HEK293T (cell line): Measurements from ENCODE around the gene GSTM2.

ENCODE experiments used
- CTCF ChIA-PET: fragments of 350-600 bp; formaldehyde crosslinking; extraction: SDS; loops from one replicate; lab custom pipeline; 2021; ENCODE audit warnings: antibody characterized with exemption, inconsistent platforms; lab: Yijun Ruan, JAX
- POLR2A ChIA-PET: fragments of 350-600 bp; formaldehyde crosslinking; extraction: SDS; loops from one replicate; lab custom pipeline; 2020; ENCODE audit warnings: antibody characterized with exemption, inconsistent platforms; lab: Yijun Ruan, JAX
- DNase-seq: peaks from one replicate; pipeline ENCODE4 v3.0.0; 2012; ENCODE audit warnings: mixed read lengths; ENCODE audit errors: extremely low spot score
- ARNT ChIP-seq: fragments of 450-650 bp; IDR thresholded peaks from 2 replicates; pipeline ENCODE4 v1.6.1; 2017; ENCODE audit warnings: mild to moderate bottlenecking
- BHLHE40 ChIP-seq: fragments of 450-650 bp; IDR thresholded peaks from 2 replicates; pipeline ENCODE4 v1.6.1; 2016; ENCODE audit warnings: mild to moderate bottlenecking, moderate library complexity, borderline replicate concordance
- CTBP1 ChIP-seq: fragments of 450-650 bp; IDR thresholded peaks from 2 replicates; pipeline ENCODE4 v1.6.1; 2016; ENCODE audit warnings: borderline replicate concordance
- ELF4 ChIP-seq: fragments of 450-650 bp; IDR thresholded peaks from 2 replicates; pipeline ENCODE4 v1.6.1; 2017; ENCODE audit warnings: antibody characterized with exemption
- FOXA1 ChIP-seq: fragments of 450-650 bp; IDR thresholded peaks from 2 replicates; pipeline ENCODE4 v1.6.1; 2016; ENCODE audit warnings: mild to moderate bottlenecking
- FOXK2 ChIP-seq: fragments of 450-650 bp; IDR thresholded peaks from 2 replicates; pipeline ENCODE4 v1.6.1; 2016; ENCODE audit warnings: mild to moderate bottlenecking
- FOXM1 ChIP-seq: fragments of 450-650 bp; IDR thresholded peaks from 2 replicates; pipeline ENCODE4 v1.6.1; 2017; ENCODE audit warnings: mild to moderate bottlenecking, borderline replicate concordance
- HDGF ChIP-seq: fragments of 450-650 bp; IDR thresholded peaks from 2 replicates; pipeline ENCODE4 v1.6.1; 2017; ENCODE audit warnings: antibody characterized with exemption, borderline replicate concordance
- L3MBTL2 ChIP-seq: fragments of 450-650 bp; conservative IDR thresholded peaks from 2 replicates; pipeline ENCODE4 v1.6.1; 2016; ENCODE audit warnings: mild to moderate bottlenecking
- LEF1 ChIP-seq: fragments of 450-650 bp; IDR thresholded peaks from 2 replicates; pipeline ENCODE4 v1.6.1; 2017; ENCODE audit warnings: mild to moderate bottlenecking, borderline replicate concordance
- NFRKB ChIP-seq: fragments of 450-650 bp; IDR thresholded peaks from 2 replicates; pipeline ENCODE4 v1.6.1; 2016; ENCODE audit warnings: mild to moderate bottlenecking, moderate library complexity
- SP1 ChIP-seq: fragments of 450-650 bp; IDR thresholded peaks from 2 replicates; pipeline ENCODE4 v1.6.1; 2017
- SUZ12 ChIP-seq: fragments of 450-650 bp; IDR thresholded peaks from 2 replicates; pipeline ENCODE4 v1.6.1; 2016; ENCODE audit warnings: mild to moderate bottlenecking
- TARDBP ChIP-seq: fragments of 450-650 bp; IDR thresholded peaks from 2 replicates; pipeline ENCODE4 v1.6.1; 2016
- ZNF384 ChIP-seq: fragments of 450-650 bp; IDR thresholded peaks from 2 replicates; pipeline ENCODE4 v1.6.1; 2016
- TF ChIP-seq, protein P1 (sequence below): fragments of 450-650 bp; IDR thresholded peaks from 2 replicates; pipeline ENCODE4 v1.6.1; 2016

GSTM2 gene

DNA sequence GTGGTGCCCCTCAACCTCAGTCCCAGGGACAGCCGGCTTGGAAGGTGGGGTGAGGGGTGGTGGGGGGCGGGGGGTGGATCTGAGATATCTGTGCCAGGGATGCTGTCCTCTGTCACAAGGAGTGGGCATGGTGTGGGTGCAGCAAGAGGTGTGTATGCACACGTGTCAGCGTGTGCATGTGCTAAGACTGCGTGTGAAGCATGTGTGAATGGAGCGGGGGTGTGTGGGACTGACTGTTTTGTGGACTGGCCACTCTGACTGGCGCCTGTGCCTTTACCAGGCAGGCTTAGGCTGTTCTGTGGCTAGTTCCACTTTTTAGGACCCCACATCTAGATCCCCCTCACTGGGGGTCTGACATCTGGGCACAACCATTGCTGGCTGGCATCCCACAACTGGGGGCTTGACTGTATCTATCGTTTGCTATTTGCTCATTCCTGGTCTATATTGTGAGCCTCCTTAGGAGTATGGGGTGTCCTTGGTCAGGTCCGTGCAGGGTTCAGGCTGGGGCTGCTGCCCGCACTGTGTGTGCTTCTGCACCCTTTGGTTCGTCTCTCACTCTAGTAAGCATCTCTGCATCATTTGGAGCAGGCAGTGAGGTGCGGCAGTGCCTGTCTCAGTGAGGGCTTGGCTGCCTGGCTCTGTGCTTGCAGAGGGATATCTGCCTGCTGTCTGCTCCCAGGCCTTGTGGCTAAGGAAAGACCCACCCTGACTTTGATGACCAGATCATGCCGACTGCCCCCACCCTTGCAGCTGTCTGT, 46.3 kb upstream of the GSTM2 start:
- CTCF ChIA-PET, result no interaction called here
- POLR2A ChIA-PET, result no interaction called here
- TF ChIP-seq ARNT (no peak), FOXM1 (no peak), HDGF (no peak), NFRKB (no peak), ZNF384 (no peak), SP1 (no peak), L3MBTL2 (no peak), CTBP1 (no peak), FOXA1 (no peak)
- no peak for DNase-seq

DNA sequence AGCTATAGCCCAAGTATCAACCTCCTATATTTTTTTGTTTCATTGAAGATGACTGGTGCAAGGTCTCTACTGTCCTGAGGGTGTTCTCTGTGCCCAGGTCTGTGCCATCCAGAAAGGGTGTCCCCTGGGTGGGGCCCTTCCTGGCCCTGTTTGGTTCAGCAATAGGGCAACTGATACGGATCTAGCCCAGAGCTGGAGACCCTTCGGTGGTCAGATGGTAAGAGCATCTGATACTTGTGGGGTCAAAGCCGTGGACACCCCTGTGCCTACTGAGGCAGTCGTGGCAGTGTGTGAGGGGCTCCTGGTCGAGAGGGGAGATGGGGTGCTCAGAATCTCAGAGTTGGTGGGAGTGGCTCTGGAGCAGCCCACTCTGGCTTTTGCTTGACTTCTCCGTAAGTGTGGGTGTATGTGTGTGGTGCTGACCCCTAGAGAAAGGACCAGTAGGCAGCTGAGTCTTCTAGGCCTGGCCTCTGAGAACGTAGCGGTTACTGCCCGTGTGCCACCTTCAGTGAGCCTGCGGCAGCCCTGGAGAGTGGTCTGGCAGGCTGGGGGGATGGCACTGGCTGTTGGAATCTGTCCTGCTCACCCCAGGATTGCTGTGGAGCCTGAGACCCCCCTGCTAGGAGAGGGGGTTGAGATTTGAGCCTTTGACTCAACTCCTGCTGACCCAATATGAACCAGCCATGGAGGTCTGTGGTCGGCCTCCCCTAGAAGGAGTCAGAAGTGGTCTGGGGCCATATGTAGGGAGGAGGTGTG, 45.5 kb upstream of the GSTM2 start:
- no peak for DNase-seq
- CTCF ChIA-PET, result no interaction called here
- POLR2A ChIA-PET, result interaction anchor here (0.6 to 2.0 kb wide), 2 partner anchors 74 kb away, joined by 3 to 11 read pairs; partner anchors contain the start of gene GNAI3
- TF ChIP-seq TARDBP (no peak), FOXK2 (no peak), HDGF (no peak)

DNA sequence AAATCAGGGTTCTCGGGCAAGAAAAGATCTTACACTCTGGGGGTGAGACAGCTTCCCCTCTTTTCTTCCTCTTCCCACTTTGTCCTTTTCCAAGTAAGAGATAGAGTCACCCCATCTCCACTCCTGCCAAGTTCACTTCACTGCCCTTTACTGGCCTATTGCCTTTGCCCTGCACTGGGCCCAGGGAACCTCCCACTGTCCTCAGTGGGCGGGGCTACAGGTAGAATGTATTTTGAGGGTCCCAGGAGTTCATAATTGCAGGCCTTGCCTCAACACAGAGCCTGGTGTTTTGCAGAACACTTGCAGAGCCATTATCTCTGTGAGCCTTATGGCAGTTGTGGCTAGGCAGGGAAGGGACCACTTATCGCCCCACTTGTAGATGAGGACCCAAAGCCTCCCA, 45.0 kb upstream of the GSTM2 start:
- CTCF ChIA-PET, result interaction anchor here (1.5 kb wide), 1 partner anchor 17 kb away, joined by 5 read pairs; no protein-coding TSS in a partner anchor

DNA sequence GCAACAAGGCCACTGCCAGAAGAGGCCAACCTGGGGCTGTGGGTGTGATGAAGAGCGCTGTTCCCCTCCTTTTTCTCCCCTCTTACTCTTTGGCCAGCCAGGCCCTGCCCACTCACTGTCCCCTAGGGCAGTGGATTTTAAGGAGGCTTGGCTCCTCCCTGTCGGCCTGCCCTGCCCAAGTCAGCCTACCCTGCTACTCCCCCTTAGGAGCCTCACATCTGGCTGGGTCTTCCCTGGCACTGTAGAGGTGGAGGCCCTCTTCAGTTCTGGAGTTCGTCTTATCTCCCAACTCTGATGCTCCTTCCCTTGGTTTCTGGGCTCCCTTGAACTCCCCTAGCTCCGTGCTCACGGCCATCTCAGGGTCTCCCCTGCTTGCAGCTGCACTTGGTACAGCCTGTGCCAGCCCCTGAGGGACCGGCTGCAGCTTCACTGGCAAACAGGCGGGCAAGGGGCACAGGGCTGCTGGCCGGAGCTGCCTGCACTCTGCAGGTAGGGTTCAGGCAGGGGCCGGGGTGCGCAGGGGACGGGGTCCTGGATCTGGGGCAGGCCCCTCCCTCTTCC, 44.2 kb upstream of the GSTM2 start:
- CTCF ChIA-PET, result interaction anchor here (1.5 kb wide), 1 partner anchor 16 kb away, joined by 5 read pairs; no protein-coding TSS in a partner anchor
- TF ChIP-seq FOXK2 (no peak), ZNF384 (no peak)
- no peak for DNase-seq
- POLR2A ChIA-PET, result interaction anchor here (2.0 kb wide), 1 partner anchor 75 kb away, joined by 11 read pairs; the partner anchor contains the start of gene GNAI3

More for the DNA sequence above, 45.0 kb upstream of the GSTM2 start:
- TF ChIP-seq NFRKB (no peak), ARNT (no peak), ZNF384 (no peak)
- TF ChIP-seq, protein P1, sequence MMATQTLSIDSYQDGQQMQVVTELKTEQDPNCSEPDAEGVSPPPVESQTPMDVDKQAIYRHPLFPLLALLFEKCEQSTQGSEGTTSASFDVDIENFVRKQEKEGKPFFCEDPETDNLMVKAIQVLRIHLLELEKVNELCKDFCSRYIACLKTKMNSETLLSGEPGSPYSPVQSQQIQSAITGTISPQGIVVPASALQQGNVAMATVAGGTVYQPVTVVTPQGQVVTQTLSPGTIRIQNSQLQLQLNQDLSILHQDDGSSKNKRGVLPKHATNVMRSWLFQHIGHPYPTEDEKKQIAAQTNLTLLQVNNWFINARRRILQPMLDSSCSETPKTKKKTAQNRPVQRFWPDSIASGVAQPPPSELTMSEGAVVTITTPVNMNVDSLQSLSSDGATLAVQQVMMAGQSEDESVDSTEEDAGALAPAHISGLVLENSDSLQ, result no peak
- DNase-seq, result no peak
- POLR2A ChIA-PET, result interaction anchor here (2.0 kb wide), 1 partner anchor 75 kb away, joined by 11 read pairs; the partner anchor contains the start of gene GNAI3

DNA sequence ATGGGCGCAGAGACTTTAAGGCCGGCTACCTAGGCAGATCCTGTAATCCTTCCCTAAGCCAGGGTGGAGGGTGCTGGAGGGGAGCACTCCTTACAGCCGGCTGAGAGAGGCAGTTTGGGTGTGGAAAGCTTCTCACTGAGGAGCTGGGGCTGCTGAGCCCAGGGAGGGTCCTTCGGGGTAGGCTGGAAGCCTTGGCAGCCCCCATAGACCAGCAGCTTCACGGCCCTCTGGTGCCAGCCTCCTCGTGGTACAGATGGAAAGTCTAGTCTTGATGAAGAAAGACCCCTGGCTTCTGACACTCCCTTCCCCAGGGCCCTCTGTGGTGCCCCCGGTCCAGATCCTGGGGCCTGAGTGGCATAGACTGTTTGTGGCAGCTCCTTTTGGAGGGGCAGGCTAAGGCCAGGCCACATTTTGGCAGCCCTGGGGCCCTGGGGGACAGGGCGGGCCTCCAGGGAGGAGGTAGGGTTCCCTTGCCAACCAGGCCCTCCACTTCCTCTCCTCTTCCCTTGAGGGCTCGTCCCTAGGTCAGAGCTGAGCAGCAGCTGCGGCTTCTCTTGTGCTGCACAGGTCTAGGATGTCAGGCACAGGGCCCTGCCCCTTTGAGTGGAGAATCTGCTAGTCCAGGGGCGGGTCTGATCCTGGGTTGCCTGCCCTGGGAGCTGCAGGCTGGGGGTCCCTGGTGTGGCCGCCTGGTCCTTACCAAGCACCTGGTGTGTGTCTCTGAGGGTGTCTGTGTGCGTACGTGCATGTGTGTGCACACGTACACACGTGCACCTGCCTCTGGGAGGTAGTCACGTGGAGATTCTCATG, 43.5 kb upstream of the GSTM2 start:
- ChIA-PET POLR2A (interaction anchor here (2.0 kb wide), 1 partner anchor 76 kb away, joined by 11 read pairs; the partner anchor contains the start of gene GNAI3), CTCF (interaction anchor here (1.5 kb wide), 1 partner anchor 16 kb away, joined by 5 read pairs; no protein-coding TSS in a partner anchor)
- TF ChIP-seq L3MBTL2, result no peak
- TF ChIP-seq SUZ12, result no peak
- no peak for TF ChIP-seq TARDBP
- TF ChIP-seq FOXK2, result no peak
- no peak for TF ChIP-seq SP1
- TF ChIP-seq FOXM1, result no peak
- no peak for TF ChIP-seq ZNF384
- no peak for TF ChIP-seq NFRKB
- no peak for TF ChIP-seq BHLHE40
- TF ChIP-seq, protein P1, result no peak
- no peak for TF ChIP-seq LEF1
- no peak for TF ChIP-seq FOXA1
- TF ChIP-seq CTBP1, result no peak
- TF ChIP-seq HDGF, result no peak
- TF ChIP-seq ELF4, result no peak
- TF ChIP-seq ARNT, result no peak
- DNase-seq, result no peak

DNA sequence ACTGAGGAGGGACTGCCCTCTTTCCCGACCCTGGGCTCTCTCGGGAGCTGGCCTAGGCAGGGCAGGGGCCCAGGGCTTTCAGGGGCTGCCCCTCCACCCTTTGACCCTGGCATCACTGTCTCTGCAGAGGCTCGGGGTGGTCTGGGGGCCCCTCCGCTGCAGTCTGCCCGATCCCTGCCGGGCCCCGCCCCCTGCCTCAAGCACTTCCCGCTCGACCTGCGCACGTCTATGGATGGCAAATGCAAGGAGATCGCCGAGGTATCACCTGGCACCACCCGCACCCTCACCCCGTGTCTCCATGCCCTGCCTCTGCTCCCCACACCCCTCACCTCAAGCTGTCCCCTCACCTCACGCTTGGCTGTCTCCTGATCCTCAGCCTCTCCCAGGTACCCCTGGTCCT, 42.7 kb upstream of the GSTM2 start:
- DNase-seq, result no peak
- ChIA-PET CTCF (interaction anchor here (0.7 to 1.1 kb wide), 2 partner anchors 13 to 79 kb away, joined by 3 to 4 read pairs; no protein-coding TSS in a partner anchor), POLR2A (interaction anchor here (0.6 kb wide), 1 partner anchor 175 kb away, joined by 3 read pairs; no protein-coding TSS in a partner anchor)
- TF ChIP-seq TARDBP (no peak), SUZ12 (no peak), FOXK2 (no peak), NFRKB (no peak), ZNF384 (no peak), ARNT (no peak), FOXM1 (no peak), L3MBTL2 (no peak), FOXA1 (no peak), BHLHE40 (no peak), ELF4 (no peak), HDGF (no peak), LEF1 (no peak), CTBP1 (no peak), SP1 (no peak)
- TF ChIP-seq, protein P1, result no peak
